ENCODE results near the gene UTS2R. TPM values are rescaled to one million over a fixed set of nuclear protein-coding genes. Genes with fewer than 3 reads are reported as not detected.
"Not testable (repeated sequence)": the region's sequence is repeated elsewhere in the genome, so short reads cannot be mapped to it uniquely, and the experiment has no call there.

Gene UTS2R
- total RNA-seq, 4 donors from 2014 or later, result not detected

DNA sequence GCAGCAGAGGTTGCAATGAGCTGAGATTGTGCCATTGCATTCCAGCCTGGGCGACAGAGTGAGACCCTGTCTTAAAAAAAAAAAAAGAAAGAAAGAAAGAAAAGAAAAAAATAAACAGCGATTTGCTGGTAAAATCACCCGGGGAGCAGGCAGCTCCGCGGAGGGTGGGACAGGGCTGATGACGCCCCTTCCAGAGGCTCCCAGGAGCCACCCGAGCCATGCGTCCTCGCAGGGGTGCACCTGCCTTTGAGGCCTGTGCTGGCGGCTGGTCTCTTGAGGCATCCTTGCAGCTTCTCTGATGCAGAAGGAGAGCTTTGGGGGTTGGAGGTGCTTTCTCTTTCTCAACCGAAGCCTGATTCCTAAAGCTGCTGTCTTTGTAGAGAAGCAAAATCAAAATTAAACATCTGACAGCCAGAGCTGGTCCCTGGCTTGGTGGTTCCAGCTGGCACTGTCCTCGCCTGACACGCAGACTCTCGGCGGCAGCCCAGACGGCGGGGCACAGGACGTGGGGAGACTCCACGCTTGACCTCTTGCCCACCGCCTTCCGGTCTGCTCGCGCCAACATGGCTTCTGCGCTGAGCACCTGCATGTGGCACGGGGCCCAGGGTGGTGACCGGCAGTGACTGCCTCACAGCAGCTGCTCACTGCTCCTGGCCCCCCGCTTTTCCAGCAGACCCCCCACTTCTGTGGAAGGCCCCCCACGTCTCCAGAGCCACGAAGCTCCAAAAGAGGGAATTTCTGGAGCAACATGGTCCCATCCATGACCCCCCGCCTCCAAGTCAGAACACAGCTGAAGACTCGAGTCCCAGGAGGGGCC is 6.6 kb downstream of the UTS2R start:
- H3K4me3 ChIP-seq, result no peak overlapping the region
- no peak overlapping the region for H3K27ac ChIP-seq (replicated peaks in 1 of 4)
- TF ChIP-seq EP300 (IDR thresholded peaks at IDR 0.05), result no peak
- no peak for TF ChIP-seq POLR2A (IDR thresholded peaks at IDR 0.05; ENCODE audit: low read depth)
- TF ChIP-seq, protein P1, sequence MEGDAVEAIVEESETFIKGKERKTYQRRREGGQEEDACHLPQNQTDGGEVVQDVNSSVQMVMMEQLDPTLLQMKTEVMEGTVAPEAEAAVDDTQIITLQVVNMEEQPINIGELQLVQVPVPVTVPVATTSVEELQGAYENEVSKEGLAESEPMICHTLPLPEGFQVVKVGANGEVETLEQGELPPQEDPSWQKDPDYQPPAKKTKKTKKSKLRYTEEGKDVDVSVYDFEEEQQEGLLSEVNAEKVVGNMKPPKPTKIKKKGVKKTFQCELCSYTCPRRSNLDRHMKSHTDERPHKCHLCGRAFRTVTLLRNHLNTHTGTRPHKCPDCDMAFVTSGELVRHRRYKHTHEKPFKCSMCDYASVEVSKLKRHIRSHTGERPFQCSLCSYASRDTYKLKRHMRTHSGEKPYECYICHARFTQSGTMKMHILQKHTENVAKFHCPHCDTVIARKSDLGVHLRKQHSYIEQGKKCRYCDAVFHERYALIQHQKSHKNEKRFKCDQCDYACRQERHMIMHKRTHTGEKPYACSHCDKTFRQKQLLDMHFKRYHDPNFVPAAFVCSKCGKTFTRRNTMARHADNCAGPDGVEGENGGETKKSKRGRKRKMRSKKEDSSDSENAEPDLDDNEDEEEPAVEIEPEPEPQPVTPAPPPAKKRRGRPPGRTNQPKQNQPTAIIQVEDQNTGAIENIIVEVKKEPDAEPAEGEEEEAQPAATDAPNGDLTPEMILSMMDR (IDR thresholded peaks at IDR 0.05), result no peak
- no peak for TF ChIP-seq POLR2AphosphoS5 (IDR thresholded peaks at IDR 0.05)
- H3K27me3 ChIP-seq, result peaks cover 0 to 88% (median 31%) of the 10 kb centered on the region in 4 donors
- H3K36me3 ChIP-seq, result no peaks in the 10 kb centered on the region
- no peak for DNase-seq (ENCODE audit: extremely low spot score)
- WGBS, result 78% methylated on average over 31 of the region's 31 CpGs
- intact Hi-C loops (cut with DNase I), result no loop called here
- H3K9me3 ChIP-seq, result no peaks in the 10 kb centered on the region
- H3K4me1 ChIP-seq, result peaks cover 0 to 24% (median 2%) of the 10 kb centered on the region in 4 donors

DNA sequence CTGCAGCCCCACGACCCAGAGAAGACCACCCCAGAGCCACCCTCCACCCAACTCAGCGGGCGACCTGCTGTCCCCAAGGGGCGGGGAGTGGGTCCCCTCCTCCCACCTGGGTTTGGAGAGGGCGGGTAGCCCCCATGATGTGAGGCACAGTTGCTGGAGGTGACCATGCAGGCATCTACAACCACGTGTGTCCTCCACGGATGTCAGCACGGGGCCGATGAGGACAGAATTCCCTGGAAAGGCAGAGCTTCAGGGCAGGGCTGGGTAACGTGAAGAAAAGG is 7.1 kb downstream of the UTS2R start:
- intact Hi-C loops (cut with DNase I), result no loop called here

DNA sequence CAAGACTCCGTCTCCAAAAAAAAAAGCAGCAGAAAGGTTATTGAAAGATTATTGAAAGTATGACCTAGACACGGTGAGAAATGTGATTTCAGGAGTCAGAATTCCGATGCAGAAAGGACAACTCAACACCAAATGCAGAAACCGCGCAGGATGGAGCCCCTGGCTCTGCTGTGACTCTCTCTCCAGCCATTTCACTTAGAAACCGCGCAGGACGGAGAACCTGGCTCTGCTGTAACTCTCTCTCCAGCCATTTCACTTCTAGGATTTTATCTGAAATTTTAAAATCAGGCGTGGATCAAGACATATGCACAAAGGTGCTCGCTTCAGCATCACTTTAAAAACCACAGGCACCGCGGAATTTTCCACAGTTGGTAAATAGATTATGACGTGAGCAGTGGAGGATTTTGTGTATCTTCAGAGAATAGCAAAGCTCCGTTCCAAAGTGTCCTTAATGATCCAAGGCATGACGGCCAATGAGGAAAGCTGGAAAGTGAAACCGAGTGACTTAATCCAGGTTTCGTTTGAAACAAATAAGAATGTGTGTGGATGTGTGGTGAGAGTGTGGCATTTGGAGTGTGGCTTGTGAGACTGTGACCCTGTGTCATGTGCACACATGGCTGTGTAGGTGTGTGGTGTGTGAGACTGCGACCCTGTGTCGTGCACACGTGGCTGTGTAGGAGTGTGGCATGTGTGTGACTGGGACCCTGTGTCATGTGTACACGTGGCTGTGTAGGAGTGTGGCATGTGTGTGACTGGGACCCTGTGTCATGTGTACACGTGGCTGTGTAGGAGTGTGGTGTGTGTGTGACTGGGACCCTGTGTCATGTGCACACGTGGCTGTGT is 9.5 kb downstream of the UTS2R start:
- Histone ChIP-seq H3K27ac (replicated peaks in 1 of 4) (no peak overlapping the region), H3K27me3 (peaks cover 0 to 88% (median 30%) of the 10 kb centered on the region in 4 donors), H3K4me1 (peaks cover 14 to 36% (median 18%) of the 10 kb centered on the region in 4 donors), H3K9me3 (no peaks in the 10 kb centered on the region), H3K36me3 (no peaks in the 10 kb centered on the region), H3K4me3 (no peak overlapping the region)
- no peak for TF ChIP-seq POLR2A (IDR thresholded peaks at IDR 0.05; ENCODE audit: low read depth)
- no peak for TF ChIP-seq POLR2AphosphoS5 (IDR thresholded peaks at IDR 0.05)
- TF ChIP-seq EP300 (IDR thresholded peaks at IDR 0.05), result no peak
- TF ChIP-seq, protein P1 (IDR thresholded peaks at IDR 0.05), result no peak
- 61% methylated on average over 23 of the region's 23 CpGs for WGBS
- DNase-seq (ENCODE audit: extremely low spot score), result no peak
- intact Hi-C loops (cut with DNase I), result no loop called here

More for the DNA sequence above, 7.1 kb downstream of the UTS2R start:
- no peak for TF ChIP-seq EP300 (IDR thresholded peaks at IDR 0.05)
- no peak for TF ChIP-seq POLR2AphosphoS5 (IDR thresholded peaks at IDR 0.05)
- no peak for TF ChIP-seq POLR2A (IDR thresholded peaks at IDR 0.05; ENCODE audit: low read depth)
- TF ChIP-seq, protein P1 (IDR thresholded peaks at IDR 0.05), result no peak
- no peak for DNase-seq (ENCODE audit: extremely low spot score)
- Histone ChIP-seq H3K27ac (replicated peaks in 1 of 4) (no peak overlapping the region), H3K4me3 (no peak overlapping the region), H3K36me3 (no peaks in the 10 kb centered on the region), H3K9me3 (no peaks in the 10 kb centered on the region), H3K27me3 (peaks cover 0 to 88% (median 33%) of the 10 kb centered on the region in 4 donors), H3K4me1 (peaks cover 0 to 24% (median 2%) of the 10 kb centered on the region in 4 donors)
- WGBS, result 70% methylated on average over 10 of the region's 10 CpGs

DNA sequence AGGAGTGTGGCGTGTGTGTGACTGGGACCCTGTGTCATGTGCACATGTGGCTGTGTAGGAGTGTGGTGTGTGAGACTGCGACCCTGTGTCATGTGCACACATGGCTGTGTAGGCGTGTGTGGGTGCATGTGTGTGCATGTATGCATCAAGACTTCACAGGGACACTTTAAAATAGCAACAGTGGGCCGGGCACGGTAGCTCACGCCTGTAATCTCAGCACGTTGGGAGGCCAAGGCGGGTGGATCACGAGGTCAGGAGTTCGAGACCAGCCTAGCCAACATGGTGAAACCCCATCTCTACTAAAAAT is 10.1 kb downstream of the UTS2R start:
- H3K27ac ChIP-seq (replicated peaks in 1 of 4); H3K4me3 ChIP-seq; intact Hi-C loops (cut with DNase I); H3K9me3 ChIP-seq; H3K36me3 ChIP-seq; DNase-seq (ENCODE audit: extremely low spot score): not testable (repeated sequence)
- peaks cover 0 to 88% (median 29%) of the 10 kb centered on the region in 4 donors for H3K27me3 ChIP-seq
- H3K4me1 ChIP-seq, result peaks cover 14 to 42% (median 22%) of the 10 kb centered on the region in 4 donors
- WGBS, result 68% methylated on average over 9 of the region's 10 CpGs

DNA sequence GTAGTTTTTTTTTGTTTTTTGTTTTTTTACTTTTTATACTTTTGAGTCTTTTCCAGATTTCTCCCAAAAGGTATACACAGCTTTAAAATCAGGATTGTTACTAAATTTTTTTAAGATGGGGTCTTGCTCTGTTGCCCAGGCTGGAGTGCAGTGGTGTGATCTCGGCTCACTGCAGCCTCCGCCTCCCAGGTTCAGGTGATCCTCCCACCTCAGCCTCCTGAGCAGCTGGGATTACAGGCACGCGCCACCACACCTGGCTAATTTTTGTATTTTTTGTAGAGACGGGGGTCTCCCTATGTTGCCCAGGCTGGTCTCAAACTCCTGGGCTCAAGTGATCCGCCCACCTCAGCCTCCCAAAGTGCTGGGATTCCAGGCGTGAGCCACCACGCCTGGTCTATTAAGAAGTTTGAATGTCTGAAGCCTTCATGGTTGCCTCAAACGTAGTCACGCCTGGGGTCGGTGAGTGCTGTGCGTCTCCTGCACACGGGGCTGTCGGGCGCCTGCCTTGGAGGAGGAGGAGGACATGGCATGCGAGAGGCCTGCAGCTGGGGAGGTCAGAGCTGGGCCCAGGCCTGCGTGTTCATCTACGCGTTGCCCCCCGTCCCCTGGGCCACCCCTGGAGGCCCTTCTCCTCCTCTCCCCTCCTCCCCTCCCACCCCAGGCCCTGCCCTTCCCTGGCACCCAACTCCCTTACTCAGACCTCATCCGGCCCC is 10.8 kb downstream of the UTS2R start:
- Histone ChIP-seq H3K4me1 (peaks cover 14 to 46% (median 29%) of the 10 kb centered on the region in 4 donors), H3K27me3 (peaks cover 0 to 95% (median 34%) of the 10 kb centered on the region in 4 donors)
- H3K9me3 ChIP-seq; H3K36me3 ChIP-seq; intact Hi-C loops (cut with DNase I); H3K27ac ChIP-seq (replicated peaks in 1 of 4); DNase-seq (ENCODE audit: extremely low spot score); H3K4me3 ChIP-seq: not testable (repeated sequence)
- 80% methylated on average over 21 of the region's 21 CpGs for WGBS

Data from esophagus muscularis mucosa (tissue), 4 donors.